Measurements from ENCODE around the gene ELOVL2. TPM values are rescaled to one million over a fixed set of nuclear protein-coding genes. Genes with fewer than 3 reads are reported as not detected.

Gene ELOVL2
- total RNA-seq, 2 experiments from 2014 or later: not detected

GRCh38 chr6:11058406-11058805 lies 14.3 kb upstream of the ELOVL2 start:
- Histone ChIP-seq H3K27ac (ENCODE audit: low read depth, low read length, poor library complexity, severe bottlenecking) (no peak overlapping the region), H3K36me3 (ENCODE audit: insufficient read depth, low read length) (no peaks in the 10 kb centered on the region), H3K9me2 (ENCODE audit: insufficient read depth, low read length) (no peaks in the 10 kb centered on the region), H3K4me3 (ENCODE audit: low read depth, low read length, poor library complexity, severe bottlenecking) (no peak overlapping the region), H3K4me2 (ENCODE audit: low read length) (no peak overlapping the region), H2AFZ (ENCODE audit: low read length) (no peak overlapping the region), H3K79me2 (ENCODE audit: insufficient read depth, low read depth, low read length) (no peaks in the 10 kb centered on the region), H3K9me3 (ENCODE audit: low read length) (no peaks in the 10 kb centered on the region), H4K20me1 (ENCODE audit: insufficient read depth, low read length) (no peaks in the 10 kb centered on the region), H3K4me1 (ENCODE audit: insufficient read depth, low read length, poor library complexity, severe bottlenecking) (no peaks in the 10 kb centered on the region)
- DNase-seq (ENCODE audit: low spot score): no peak
- BruUV-seq (replicated peaks): no TSS peak
- CTCF ChIA-PET (ENCODE audit: unreplicated experiment): no interaction called here
- TF ChIP-seq CTCF (conservative IDR thresholded peaks at IDR 0.05; ENCODE audit: low read length): no peak
- TF ChIP-seq EZH2phosphoT487 (IDR thresholded peaks at IDR 0.05; ENCODE audit: borderline replicate concordance, low read depth, low read length): no peak
- POLR2A ChIA-PET: no interaction called here
- intact Hi-C loops (cut with micrococcal nuclease; ENCODE audit: unreplicated experiment): no loop called here

GRCh38 chr6:11056871-11057270 lies 12.8 kb upstream of the ELOVL2 start:
- Histone ChIP-seq H3K4me1 (ENCODE audit: insufficient read depth, low read length, poor library complexity, severe bottlenecking) (no peaks in the 10 kb centered on the region), H3K36me3 (ENCODE audit: insufficient read depth, low read length) (no peaks in the 10 kb centered on the region), H3K9me3 (ENCODE audit: low read length) (no peaks in the 10 kb centered on the region), H3K27ac (ENCODE audit: low read depth, low read length, poor library complexity, severe bottlenecking) (no peak overlapping the region), H3K9me2 (ENCODE audit: insufficient read depth, low read length) (no peaks in the 10 kb centered on the region), H3K4me2 (ENCODE audit: low read length) (no peak overlapping the region), H4K20me1 (ENCODE audit: insufficient read depth, low read length) (no peaks in the 10 kb centered on the region), H3K4me3 (ENCODE audit: low read depth, low read length, poor library complexity, severe bottlenecking) (no peak overlapping the region), H2AFZ (ENCODE audit: low read length) (no peak overlapping the region), H3K79me2 (ENCODE audit: insufficient read depth, low read depth, low read length) (no peaks in the 10 kb centered on the region)
- BruUV-seq (replicated peaks): no TSS peak
- POLR2A ChIA-PET: interaction anchor here (0.6 to 1.5 kb wide), 5 partner anchors 9 to 578 kb away, joined by 3 read pairs; no protein-coding TSS in a partner anchor
- no peak for DNase-seq (ENCODE audit: low spot score)
- no peak for TF ChIP-seq CTCF (conservative IDR thresholded peaks at IDR 0.05; ENCODE audit: low read length)
- TF ChIP-seq EZH2phosphoT487 (IDR thresholded peaks at IDR 0.05; ENCODE audit: borderline replicate concordance, low read depth, low read length): no peak
- intact Hi-C loops (cut with micrococcal nuclease; ENCODE audit: unreplicated experiment): no loop called here
- CTCF ChIA-PET (ENCODE audit: unreplicated experiment): no interaction called here

GRCh38 chr6:11055127-11055627 lies 11.1 kb upstream of the ELOVL2 start:
- BruUV-seq (replicated peaks): no TSS peak

More at GRCh38 chr6:11055127-11055627, 11.1 kb upstream of the ELOVL2 start:
- Histone ChIP-seq H3K9me2 (ENCODE audit: insufficient read depth, low read length) (no peaks in the 10 kb centered on the region), H3K79me2 (ENCODE audit: insufficient read depth, low read depth, low read length) (no peaks in the 10 kb centered on the region), H3K4me3 (ENCODE audit: low read depth, low read length, poor library complexity, severe bottlenecking) (no peak overlapping the region), H4K20me1 (ENCODE audit: insufficient read depth, low read length) (no peaks in the 10 kb centered on the region), H2AFZ (ENCODE audit: low read length) (no peak overlapping the region), H3K27ac (ENCODE audit: low read depth, low read length, poor library complexity, severe bottlenecking) (no peak overlapping the region), H3K36me3 (ENCODE audit: insufficient read depth, low read length) (no peaks in the 10 kb centered on the region), H3K4me2 (ENCODE audit: low read length) (no peak overlapping the region), H3K9me3 (ENCODE audit: low read length) (no peaks in the 10 kb centered on the region), H3K4me1 (ENCODE audit: insufficient read depth, low read length, poor library complexity, severe bottlenecking) (no peaks in the 10 kb centered on the region)
- CTCF ChIA-PET (ENCODE audit: unreplicated experiment): no interaction called here
- no peak for TF ChIP-seq EZH2phosphoT487 (IDR thresholded peaks at IDR 0.05; ENCODE audit: borderline replicate concordance, low read depth, low read length)
- no peak for DNase-seq (ENCODE audit: low spot score)
- intact Hi-C loops (cut with micrococcal nuclease; ENCODE audit: unreplicated experiment): no loop called here
- POLR2A ChIA-PET: interaction anchor here (0.6 to 1.4 kb wide), 4 partner anchors 12 to 209 kb away, joined by 3 read pairs; no protein-coding TSS in a partner anchor

Data from OCI-LY7 (cell line).